ENCODE data around the gene CTIF. TPM values are rescaled to one million over a fixed set of nuclear protein-coding genes. Genes with fewer than 3 reads are reported as not detected.

The CTIF gene
- polyA plus RNA-seq, 1 of the 3 experiments (the other 2 are of a cell fraction): 47.2 TPM

DNA sequence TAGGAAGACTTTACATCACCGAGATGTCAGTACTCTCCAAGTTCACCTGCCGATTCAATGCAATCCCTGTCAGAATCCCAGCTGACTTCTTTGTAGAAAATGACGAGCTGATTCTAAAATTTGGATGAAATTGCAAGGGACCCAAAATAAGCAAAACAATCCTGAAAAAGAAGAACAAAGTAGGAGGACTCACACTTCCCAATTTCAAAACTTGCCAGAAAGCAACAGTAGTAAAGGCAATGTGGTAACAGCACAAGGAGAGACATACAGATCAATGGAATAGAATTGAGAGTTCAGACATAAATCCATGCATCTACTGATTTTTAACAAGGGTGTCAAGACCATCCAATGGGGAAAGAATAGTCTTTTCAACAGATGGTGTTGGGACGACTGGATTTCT lies 359.7 kb downstream of the CTIF start:
- DNase-seq: no peak
- no peaks in the 10 kb centered on the region for H3K9me3 ChIP-seq
- H2AFZ ChIP-seq (ENCODE audit: low read depth): no peak overlapping the region
- no peaks in the 10 kb centered on the region for H3K36me3 ChIP-seq (replicated peaks in 1 of 2; ENCODE audit: control insufficient read depth in 1 of 2, insufficient read depth in 2 of 2, low read length in 1 of 2)
- WGBS (ENCODE audit: low lambda C conversion rate): 96% methylated on average over 4 of the region's 4 CpGs
- no peaks in the 10 kb centered on the region for H4K20me1 ChIP-seq (ENCODE audit: insufficient read depth)
- no peaks in the 10 kb centered on the region for H3K9me2 ChIP-seq
- peaks cover 9 to 19% of the 10 kb centered on the region in 2 experiments; a peak in 3 of 4 replicates for H3K4me1 ChIP-seq (ENCODE audit: control insufficient read depth in 1 of 2, insufficient read depth in 2 of 2, low read depth in 1 of 2, low read length in 1 of 2)
- no peak overlapping the region for H3K27ac ChIP-seq (ENCODE audit: low read depth in 2 of 2, low read length in 1 of 2)
- POLR2A ChIA-PET: no interaction called here
- CTCF ChIA-PET: interaction anchor here (0.6 to 1.5 kb wide), 2 partner anchors 49 to 102 kb away, joined by 3 to 5 read pairs; no protein-coding TSS in a partner anchor
- H3K4me3 ChIP-seq (ENCODE audit: low read depth in 2 of 2, low read length in 1 of 2): no peak overlapping the region
- no peak overlapping the region for H3K9ac ChIP-seq
- H3K27me3 ChIP-seq (ENCODE audit: insufficient read depth): no peaks in the 10 kb centered on the region
- H3K4me2 ChIP-seq: no peak overlapping the region
- peaks cover 17% of the 10 kb centered on the region for H3K79me2 ChIP-seq (ENCODE audit: insufficient read depth)
- TF ChIP-seq SMC3 (IDR thresholded peaks at IDR 0.05; ENCODE audit: low read depth, low read length) (no peak), RFX5 (IDR thresholded peaks at IDR 0.05; ENCODE audit: low read length) (no peak), FOXM1 (IDR thresholded peaks at IDR 0.05; ENCODE audit: low read depth) (no peak), USF1 (IDR thresholded peaks at IDR 0.05; ENCODE audit: borderline replicate concordance, low read depth) (no peak), MEF2A (IDR thresholded peaks at IDR 0.05; ENCODE audit: borderline replicate concordance, low read depth) (no peak), ELF1 (IDR thresholded peaks at IDR 0.05) (no peak), CTCF (IDR thresholded peaks at IDR 0.05) (no peak), RAD21 (IDR thresholded peaks at IDR 0.05; ENCODE audit: low read length) (no peak), RCOR1 (IDR thresholded peaks at IDR 0.05; ENCODE audit: low read length) (no peak), TEAD4 (IDR thresholded peaks at IDR 0.05; ENCODE audit: borderline replicate concordance, insufficient read depth) (no peak), NRF1 (IDR thresholded peaks at IDR 0.05; ENCODE audit: low read depth, low read length) (no peak), POLR2AphosphoS5 (IDR thresholded peaks at IDR 0.05; ENCODE audit: low read depth, low read length) (no peak), EZH2phosphoT487 (IDR thresholded peaks at IDR 0.05; ENCODE audit: borderline replicate concordance, low read depth) (no peak), MXI1 (IDR thresholded peaks at IDR 0.05; ENCODE audit: low read depth, low read length) (no peak), EP300 (IDR thresholded peaks at IDR 0.05; ENCODE audit: borderline replicate concordance in 1 of 2, low read depth in 1 of 2, low read length in 1 of 2) (no peak), TCF12 (IDR thresholded peaks at IDR 0.05) (no peak), JUND (IDR thresholded peaks at IDR 0.05) (no peak), TAF1 (IDR thresholded peaks at IDR 0.05; ENCODE audit: borderline replicate concordance, low read depth, low read length) (no peak), FOSL2 (IDR thresholded peaks at IDR 0.05; ENCODE audit: borderline replicate concordance, low read depth) (no peak)
- TF ChIP-seq, protein P1, sequence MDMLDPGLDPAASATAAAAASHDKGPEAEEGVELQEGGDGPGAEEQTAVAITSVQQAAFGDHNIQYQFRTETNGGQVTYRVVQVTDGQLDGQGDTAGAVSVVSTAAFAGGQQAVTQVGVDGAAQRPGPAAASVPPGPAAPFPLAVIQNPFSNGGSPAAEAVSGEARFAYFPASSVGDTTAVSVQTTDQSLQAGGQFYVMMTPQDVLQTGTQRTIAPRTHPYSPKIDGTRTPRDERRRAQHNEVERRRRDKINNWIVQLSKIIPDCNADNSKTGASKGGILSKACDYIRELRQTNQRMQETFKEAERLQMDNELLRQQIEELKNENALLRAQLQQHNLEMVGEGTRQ (IDR thresholded peaks at IDR 0.05; ENCODE audit: borderline replicate concordance, low read depth, low read length): no peak
- H3F3A ChIP-seq (replicated peaks; ENCODE audit: insufficient read depth): peaks cover 23% of the 10 kb centered on the region

Data from SK-N-SH (cell line).